Keratinocyte (primary cell): ENCODE data around the gene PDIA2. TPM values are rescaled to one million over a fixed set of nuclear protein-coding genes. Genes with fewer than 3 reads are reported as not detected.

Experiments used
- DNase-seq: peaks from one replicate; pipeline ENCODE4 v3.0.0-alpha.2; 2011; ENCODE audit warnings: low read depth, missing footprints, low spot score
- FAIRE-seq: peaks from 2 replicates; lab custom pipeline; 2011; peaks lifted over from hg19 to GRCh38; lab: Jason Lieb, UNC
- H2AFZ ChIP-seq: 2 replicates; pipeline ENCODE4 v1.6.0; 2012; ENCODE audit warnings: low read length, control low read depth, inconsistent platforms; ENCODE audit not compliant: control insufficient read depth
- H3K27ac ChIP-seq: 2 replicates; pipeline ENCODE4 v1.5.1; 2011; ENCODE audit warnings: low read length; ENCODE audit not compliant: control insufficient read depth, insufficient read depth
- H3K27me3 ChIP-seq: 3 replicates; pipeline ENCODE4 v1.6.0; 2011; ENCODE audit warnings: low read length; ENCODE audit not compliant: control insufficient read depth, insufficient read depth; ENCODE audit errors: extremely low read depth
- H3K36me3 ChIP-seq, 2 experiments: 2 replicates in 1 of 2; 3 replicates in 1 of 2; pipeline ENCODE4 v1.5.1; 2011; ENCODE audit warnings: low read length in 2 of 2, mild to moderate bottlenecking in 1 of 2; ENCODE audit not compliant: control insufficient read depth in 2 of 2, insufficient read depth in 2 of 2; ENCODE audit errors: extremely low read depth in 1 of 2
- H3K4me1 ChIP-seq: 3 replicates; pipeline ENCODE4 v1.5.1; 2011; ENCODE audit warnings: low read length; ENCODE audit not compliant: control insufficient read depth, insufficient read depth; ENCODE audit errors: extremely low read depth
- H3K4me2 ChIP-seq: 3 replicates; pipeline ENCODE4 v1.6.0; 2011; ENCODE audit warnings: low read depth, low read length; ENCODE audit not compliant: control insufficient read depth, insufficient read depth; ENCODE audit errors: extremely low read depth
- H3K4me3 ChIP-seq, 3 experiments: fragments of 200-600 bp in 1 of 3; sonication (generic) in 1 of 3; 2 replicates in 2 of 3; 3 replicates in 1 of 3; pipeline ENCODE4 v1.5.1; 2011 to 2016; ENCODE audit warnings: low read length in 3 of 3, mild to moderate bottlenecking in 3 of 3, control low read depth in 2 of 3, inconsistent platforms in 1 of 3, low read depth in 1 of 3, mixed read lengths in 1 of 3, mixed run types in 1 of 3, moderate library complexity in 1 of 3; ENCODE audit not compliant: control insufficient read depth in 2 of 3, insufficient read depth in 2 of 3; ENCODE audit errors: extremely low read depth in 1 of 3
- H3K79me2 ChIP-seq: 2 replicates; pipeline ENCODE4 v1.6.0; 2012; ENCODE audit warnings: low read length; ENCODE audit not compliant: control insufficient read depth, insufficient read depth
- H3K9ac ChIP-seq: 3 replicates; pipeline ENCODE4 v1.6.0; 2011; ENCODE audit warnings: low read length; ENCODE audit not compliant: control insufficient read depth, insufficient read depth; ENCODE audit errors: extremely low read depth
- H3K9me1 ChIP-seq: 3 replicates; pipeline ENCODE4 v1.6.0; 2011; ENCODE audit warnings: low read length; ENCODE audit not compliant: control insufficient read depth, insufficient read depth; ENCODE audit errors: extremely low read depth
- H3K9me3 ChIP-seq: 2 replicates; pipeline ENCODE4 v1.5.1; 2012; ENCODE audit warnings: low read depth, low read length; ENCODE audit not compliant: control insufficient read depth
- H4K20me1 ChIP-seq: 3 replicates; pipeline ENCODE4 v1.6.0; 2011; ENCODE audit warnings: low read length; ENCODE audit not compliant: control insufficient read depth, insufficient read depth; ENCODE audit errors: extremely low read depth
- CTCF ChIP-seq, 3 experiments: IDR thresholded peaks in 1 of 3; conservative IDR thresholded peaks in 1 of 3; optimal IDR thresholded peaks in 1 of 3; 2 replicates in 2 of 3; 3 replicates in 1 of 3; pipeline versions ENCODE3 to v1.5.1; 2011; ENCODE audit warnings: low read length in 3 of 3, mild to moderate bottlenecking in 3 of 3, moderate library complexity in 2 of 3, control low read depth in 1 of 3, inconsistent platforms in 1 of 3; ENCODE audit not compliant: insufficient read depth in 2 of 3; ENCODE audit errors: extremely low read depth in 1 of 3
- EZH2 ChIP-seq: IDR thresholded peaks from one replicate; pipeline ENCODE4 v1.6.1; 2012; ENCODE audit warnings: inconsistent platforms, mild to moderate bottlenecking, low read length, moderate library complexity
- dilution Hi-C: fragments of 300-500 bp; cut with MboI; formaldehyde crosslinking; loops from one replicate; pipeline ENCODE4 v1.7.0; 2020; ENCODE audit warnings: low sequenced_read_pairs; ENCODE audit not compliant: extremely low pct_ligation_motif_present
- polyA minus RNA-seq, 3 experiments: library from RNA; depleted of rRNA, polyadenylated mRNA; stranded (reverse); fragments of >200 nt; gene quantifications; 1 replicate in 1 of 3; 2 replicates in 1 of 3; 3 replicates in 1 of 3; pipeline ENCODE4 v1.2.3, GENCODE V29; 2011
- polyA plus RNA-seq, 5 experiments: library from polyadenylated mRNA; depleted of rRNA in 3 of 5; stranded (reverse) in 3 of 5; stranded (forward) in 1 of 5; unstranded in 1 of 5; fragments of >200 nt; gene quantifications; 1 replicate in 1 of 5; 2 replicates in 3 of 5; 3 replicates in 1 of 5; pipeline versions ENCODE4 v1.2.1 to v1.2.3, GENCODE V29; 2011 to 2012; ENCODE audit warnings: missing spikeins in 2 of 5, low read depth in 1 of 5, low replicate concordance in 1 of 5

Gene PDIA2
- 0.18 to 0.46 TPM (median 0.42 TPM) in 3 replicates for polyA plus RNA-seq
- not detected for polyA plus RNA-seq (2011; ENCODE audit: low read depth)
- 0.10 and 0.13 TPM in 2 replicates for polyA plus RNA-seq (2011; cell fraction: cytosol; rRNA removed)
- polyA plus RNA-seq (2011; cell fraction: nucleus; rRNA removed): 0.41 and 0.43 TPM in 2 replicates
- polyA plus RNA-seq (2012; ENCODE audit: low replicate concordance): 0.25 and 0.38 TPM in 2 replicates
- 0.35 to 2.1 TPM in 2 of 3 replicates, not detected in the other for polyA minus RNA-seq
- polyA minus RNA-seq (2011; cell fraction: cytosol; rRNA and poly(A)+ RNA removed): not detected
- polyA minus RNA-seq (2011; cell fraction: nucleus; rRNA and poly(A)+ RNA removed): not detected in 2 replicates

DNA sequence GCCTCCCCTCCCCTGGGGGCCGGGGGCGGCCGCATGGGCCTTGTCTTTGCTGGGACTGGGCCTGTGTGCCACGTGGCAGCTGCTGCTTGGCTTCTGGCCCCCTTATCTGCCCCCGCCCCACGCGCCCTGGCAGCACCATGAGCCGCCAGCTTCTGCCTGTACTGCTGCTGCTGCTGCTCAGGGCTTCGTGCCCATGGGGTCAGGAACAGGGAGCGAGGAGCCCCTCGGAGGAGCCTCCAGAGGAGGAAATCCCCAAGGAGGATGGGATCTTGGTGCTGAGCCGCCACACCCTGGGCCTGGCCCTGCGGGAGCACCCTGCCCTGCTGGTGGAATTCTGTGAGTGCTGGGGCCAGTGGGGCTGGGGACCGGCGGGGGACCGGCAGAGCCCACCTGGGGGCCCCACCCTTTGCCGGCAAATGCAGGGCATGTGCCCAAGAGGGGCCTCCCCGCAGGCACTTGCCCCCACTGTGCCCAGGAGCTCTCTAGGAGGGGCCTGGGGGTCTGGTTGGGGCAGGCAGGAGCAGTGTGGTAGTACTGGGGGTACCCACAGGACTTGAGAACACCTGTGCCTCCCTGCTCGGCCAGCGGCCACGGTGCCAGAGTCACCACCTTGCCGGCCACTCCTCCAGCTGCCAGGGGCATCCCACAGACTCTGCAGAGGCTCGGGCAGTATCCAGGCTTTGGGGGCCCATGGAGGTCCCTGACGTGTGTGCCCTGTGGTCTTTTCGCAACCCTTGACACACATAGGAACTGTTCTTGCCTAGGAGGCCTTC lies at the start of gene PDIA2:
TSS of gene PDIA2 (plus strand) at position 132 of the 773 bp plus-strand sequence. CDS start at position 138, 6 bp downstream.
- Histone ChIP-seq H3K9ac (no peak within 1 kb of the TSS), H3K9me1 (no peaks in the 10 kb centered on the region), H3K27me3 (peaks cover 47% of the 10 kb centered on the region), H3K4me1 (no peaks in the 10 kb centered on the region), H2AFZ (no peak within 1 kb of the TSS), H3K4me2 (no peak within 1 kb of the TSS), H3K36me3 (peaks cover 1 to 8% of the 10 kb centered on the region in 2 experiments), H4K20me1 (no peaks in the 10 kb centered on the region), H3K4me3 (no peak within 1 kb of the TSS), H3K79me2 (no peaks in the 10 kb centered on the region), H3K9me3 (no peaks in the 10 kb centered on the region), H3K27ac (no peak within 1 kb of the TSS)
- TF ChIP-seq CTCF (optimal IDR thresholded peaks at IDR 0.05 in 1 of 3, IDR thresholded peaks at IDR 0.05 in 1 of 3, conservative IDR thresholded peaks at IDR 0.05 in 1 of 3; ENCODE audit: extremely low read depth in 1 of 3, insufficient read depth in 2 of 3, low read length in 3 of 3) (no peak), EZH2 (no peak)
- DNase-seq: no peak
- dilution Hi-C loops: no loop called here
- FAIRE-seq: no peak

DNA sequence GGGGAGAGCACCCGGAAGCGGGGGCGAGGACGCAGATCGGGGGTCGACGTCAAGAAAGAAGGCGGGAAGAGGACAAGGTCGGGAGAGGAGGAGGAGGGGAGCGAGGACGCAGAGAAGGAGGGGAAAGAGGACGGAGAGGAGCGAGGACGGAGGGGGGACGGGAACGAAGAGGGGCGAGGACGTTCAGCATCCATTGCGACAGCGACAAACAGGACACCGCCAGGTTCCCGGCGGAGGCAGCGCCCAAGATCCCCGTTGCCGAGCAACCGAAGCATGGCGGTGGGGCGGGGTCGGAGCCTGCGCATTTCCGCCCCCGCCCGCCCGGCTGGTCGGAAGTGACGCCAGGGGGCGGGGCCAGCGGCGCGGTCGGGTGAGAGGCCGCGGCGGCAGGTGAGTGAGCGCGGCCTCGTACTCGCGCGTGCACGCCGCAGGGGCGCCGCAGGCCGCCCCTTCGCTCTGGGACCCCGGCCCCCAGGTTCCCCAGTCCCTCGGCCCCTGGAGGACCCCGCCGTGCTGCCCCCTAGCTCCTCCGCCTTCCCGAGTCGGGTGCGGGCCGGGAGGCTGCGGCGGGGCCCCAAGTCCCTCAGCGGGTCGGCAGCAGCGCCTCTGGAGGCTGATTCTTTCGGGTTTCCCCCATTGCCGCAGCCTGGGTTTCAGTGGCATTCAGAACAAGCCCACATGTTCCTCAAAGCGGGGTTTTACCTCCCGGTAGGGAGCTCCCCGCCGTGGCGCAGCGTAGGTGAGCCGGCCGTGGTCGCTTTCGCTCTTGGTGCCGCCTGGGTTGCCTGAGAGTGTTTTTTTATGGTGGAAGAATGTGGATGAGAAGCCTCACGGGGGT lies 48.3 kb upstream of the PDIA2 start, which contains the start of gene FAM234A:
TSS of gene FAM234A (plus strand) at position 354 of the 838 bp plus-strand sequence. CDS start 19,593 bp downstream, outside the sequence.
- peak within 1 kb of the TSS; percentile 97 for H2AFZ ChIP-seq

More for the DNA sequence above, 48.3 kb upstream of the PDIA2 start, which contains the start of gene FAM234A:
- no peaks in the 10 kb centered on the region for H3K27me3 ChIP-seq
- peaks cover 0 to 1% of the 10 kb centered on the region in 2 experiments for H3K36me3 ChIP-seq
- peak within 1 kb of the TSS; percentile 84 for H3K4me2 ChIP-seq
- H3K9ac ChIP-seq: peak within 1 kb of the TSS; percentile 97
- no peaks in the 10 kb centered on the region for H3K9me1 ChIP-seq
- H3K9me3 ChIP-seq: no peaks in the 10 kb centered on the region
- H4K20me1 ChIP-seq: no peaks in the 10 kb centered on the region
- peak within 1 kb of the TSS; percentile 98 for H3K27ac ChIP-seq
- TF ChIP-seq CTCF (optimal IDR thresholded peaks at IDR 0.05 in 1 of 3, IDR thresholded peaks at IDR 0.05 in 1 of 3, conservative IDR thresholded peaks at IDR 0.05 in 1 of 3; ENCODE audit: extremely low read depth in 1 of 3, insufficient read depth in 2 of 3, low read length in 3 of 3) (peak; percentile 35 to 40 (median 36)), EZH2 (no peak)
- H3K4me3 ChIP-seq: peak within 1 kb of the TSS; percentile 86 to 95 (median 95)
- dilution Hi-C loops: no loop called here
- no peak for FAIRE-seq
- no peaks in the 10 kb centered on the region for H3K79me2 ChIP-seq
- no peak for DNase-seq
- peaks cover 2% of the 10 kb centered on the region for H3K4me1 ChIP-seq
